Activated CD4-positive, alpha-beta memory T cell treated with anti-CD3 and anti-CD28 coated beads for 36 hours (primary cell): ENCODE data around the gene ADCY3. TPM values are rescaled to one million over a fixed set of nuclear protein-coding genes. Genes with fewer than 3 reads are reported as not detected.

Experiments
- CTCF ChIA-PET: fragments of 350-600 bp; sonication (Branson Sonifier 250); formaldehyde crosslinking; loops from one replicate; lab custom pipeline; 2021; ENCODE audit warnings: antibody characterized with exemption, inconsistent platforms; lab: Charles Lee
- POLR2A ChIA-PET: fragments of 350-600 bp; sonication (Branson Sonifier 250); formaldehyde crosslinking; loops from one replicate; lab custom pipeline; 2021; ENCODE audit warnings: antibody characterized with exemption; lab: Charles Lee
- DNase-seq: peaks from one replicate; pipeline ENCODE4 v3.0.0-alpha.2; 2020
- H3K27ac Mint-ChIP-seq: one replicate; pipeline ENCODE4 v1.8.0; 2021; ENCODE audit warnings: mixed read lengths
- H3K27me3 Mint-ChIP-seq: one replicate; pipeline ENCODE4 v1.8.0; 2021; ENCODE audit warnings: mixed read lengths
- H3K36me3 Mint-ChIP-seq: one replicate; pipeline ENCODE4 v1.8.0; 2021; ENCODE audit warnings: mixed read lengths
- H3K4me1 Mint-ChIP-seq: one replicate; pipeline ENCODE4 v1.8.0; 2021; ENCODE audit warnings: low read depth, mixed read lengths
- H3K4me3 Mint-ChIP-seq: one replicate; pipeline ENCODE4 v1.8.0; 2021; ENCODE audit warnings: mild to moderate bottlenecking, mixed read lengths
- H3K9me3 Mint-ChIP-seq: one replicate; pipeline ENCODE4 v1.8.0; 2021; ENCODE audit warnings: mixed read lengths
- intact Hi-C: fragments of 100-400 bp; cut with micrococcal nuclease; formaldehyde crosslinking; loops from one replicate; pipeline ENCODE4 v1.15.1; 2023
- total RNA-seq, 2 experiments: library from RNA; stranded (reverse); gene quantifications; one replicate each; pipeline ENCODE4 v1.2.3, GENCODE V29; 2021

Gene ADCY3
- total RNA-seq, 2 experiments from 2014 or later: 68.7 to 71.7 TPM

GRCh38 chr2:24853996-24854395 lies 66.0 kb downstream of the ADCY3 start:
- ChIA-PET CTCF (no interaction called here), POLR2A (no interaction called here)
- Mint-ChIP-seq H3K36me3 (peaks cover 16% of the 10 kb centered on the region), H3K4me1 (no peaks in the 10 kb centered on the region), H3K9me3 (no peaks in the 10 kb centered on the region), H3K4me3 (no peak overlapping the region), H3K27ac (no peak overlapping the region), H3K27me3 (no peaks in the 10 kb centered on the region)
- DNase-seq: no peak
- intact Hi-C loops: no loop called here

GRCh38 chr2:24853046-24853445 lies 67.0 kb downstream of the ADCY3 start:
- Mint-ChIP-seq H3K4me3 (no peak overlapping the region), H3K4me1 (no peaks in the 10 kb centered on the region), H3K9me3 (peaks cover 4% of the 10 kb centered on the region), H3K27me3 (no peaks in the 10 kb centered on the region), H3K36me3 (peaks cover 9% of the 10 kb centered on the region), H3K27ac (no peak overlapping the region)
- intact Hi-C loops: no loop called here
- ChIA-PET CTCF (no interaction called here), POLR2A (no interaction called here)
- no peak for DNase-seq

- no peaks in the 10 kb centered on the region for H3K4me1 Mint-ChIP-seq
- H3K27ac Mint-ChIP-seq: no peak overlapping the region
- ChIA-PET CTCF (no interaction called here), POLR2A (no interaction called here)
- intact Hi-C loops: no loop called here
- peaks cover 9% of the 10 kb centered on the region for H3K36me3 Mint-ChIP-seq
- no peak overlapping the region for H3K4me3 Mint-ChIP-seq
- H3K27me3 Mint-ChIP-seq: no peaks in the 10 kb centered on the region
- no peak for DNase-seq
- H3K9me3 Mint-ChIP-seq: peaks cover 4% of the 10 kb centered on the region
Measured at GRCh38 chr2:24852431-24853020, 67.5 kb downstream of the ADCY3 start.

GRCh38 chr2:24852026-24852425 lies 68.0 kb downstream of the ADCY3 start:
- no peaks in the 10 kb centered on the region for H3K27me3 Mint-ChIP-seq
- intact Hi-C loops: no loop called here
- CTCF ChIA-PET: no interaction called here

DNA sequence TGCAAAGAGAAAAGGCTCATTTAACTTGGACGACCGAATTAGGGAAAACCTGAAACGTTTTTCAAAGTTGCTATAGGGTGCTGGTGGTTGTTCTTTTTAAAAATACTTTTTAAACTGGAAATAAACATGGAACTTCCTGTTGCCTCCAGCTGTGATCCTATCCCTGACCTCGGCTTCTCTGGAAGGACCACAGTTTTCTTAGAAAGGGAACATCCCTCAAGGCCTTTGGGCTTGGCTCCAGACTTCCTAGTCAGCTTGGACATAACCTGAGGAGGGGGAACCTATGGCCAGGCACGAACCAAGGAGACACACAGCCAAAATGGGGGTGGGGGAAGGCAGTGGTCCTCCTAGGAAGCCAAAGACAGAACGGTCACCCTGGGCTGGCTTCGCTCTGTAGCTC lies 69.1 kb downstream of the ADCY3 start:
- Mint-ChIP-seq H3K4me3 (no peak overlapping the region), H3K27ac (no peak overlapping the region), H3K36me3 (peaks cover 9% of the 10 kb centered on the region), H3K9me3 (peaks cover 4% of the 10 kb centered on the region), H3K4me1 (no peaks in the 10 kb centered on the region), H3K27me3 (no peaks in the 10 kb centered on the region)
- intact Hi-C loops: no loop called here
- ChIA-PET POLR2A (no interaction called here), CTCF (no interaction called here)
- DNase-seq: no peak

More at GRCh38 chr2:24852026-24852425, 68.0 kb downstream of the ADCY3 start:
- DNase-seq: no peak
- Mint-ChIP-seq H3K36me3 (peaks cover 9% of the 10 kb centered on the region), H3K9me3 (peaks cover 4% of the 10 kb centered on the region), H3K4me3 (no peak overlapping the region), H3K27ac (no peak overlapping the region), H3K4me1 (no peaks in the 10 kb centered on the region)
- POLR2A ChIA-PET: no interaction called here

DNA sequence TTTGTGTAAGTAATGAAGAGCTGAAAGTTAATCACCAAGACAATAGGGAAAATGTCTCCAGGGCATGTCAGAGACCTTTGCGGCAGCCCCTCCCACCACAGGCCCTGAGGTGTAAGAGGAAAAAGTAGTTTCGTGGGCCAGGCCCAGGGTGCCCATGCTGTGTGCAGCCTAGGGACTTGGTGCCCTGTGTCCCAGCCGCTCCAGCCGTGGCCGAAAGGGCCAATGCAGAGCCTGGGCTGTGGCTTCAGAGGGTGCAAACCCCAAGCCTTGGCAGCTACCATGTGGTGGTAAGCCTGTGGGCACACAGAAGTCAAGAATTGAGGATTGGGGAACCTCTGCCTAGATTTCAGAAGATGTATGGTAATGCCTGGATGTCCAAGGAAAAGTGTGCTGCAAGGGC lies 74.3 kb downstream of the ADCY3 start:
- H3K27me3 Mint-ChIP-seq: no peaks in the 10 kb centered on the region
- POLR2A ChIA-PET: no interaction called here
- no peak for DNase-seq
- CTCF ChIA-PET: no interaction called here
- peaks cover 12% of the 10 kb centered on the region for H3K36me3 Mint-ChIP-seq
- intact Hi-C loops: no loop called here
- no peak overlapping the region for H3K27ac Mint-ChIP-seq
- no peak overlapping the region for H3K4me3 Mint-ChIP-seq
- H3K9me3 Mint-ChIP-seq: peaks cover 4% of the 10 kb centered on the region
- no peaks in the 10 kb centered on the region for H3K4me1 Mint-ChIP-seq

DNA sequence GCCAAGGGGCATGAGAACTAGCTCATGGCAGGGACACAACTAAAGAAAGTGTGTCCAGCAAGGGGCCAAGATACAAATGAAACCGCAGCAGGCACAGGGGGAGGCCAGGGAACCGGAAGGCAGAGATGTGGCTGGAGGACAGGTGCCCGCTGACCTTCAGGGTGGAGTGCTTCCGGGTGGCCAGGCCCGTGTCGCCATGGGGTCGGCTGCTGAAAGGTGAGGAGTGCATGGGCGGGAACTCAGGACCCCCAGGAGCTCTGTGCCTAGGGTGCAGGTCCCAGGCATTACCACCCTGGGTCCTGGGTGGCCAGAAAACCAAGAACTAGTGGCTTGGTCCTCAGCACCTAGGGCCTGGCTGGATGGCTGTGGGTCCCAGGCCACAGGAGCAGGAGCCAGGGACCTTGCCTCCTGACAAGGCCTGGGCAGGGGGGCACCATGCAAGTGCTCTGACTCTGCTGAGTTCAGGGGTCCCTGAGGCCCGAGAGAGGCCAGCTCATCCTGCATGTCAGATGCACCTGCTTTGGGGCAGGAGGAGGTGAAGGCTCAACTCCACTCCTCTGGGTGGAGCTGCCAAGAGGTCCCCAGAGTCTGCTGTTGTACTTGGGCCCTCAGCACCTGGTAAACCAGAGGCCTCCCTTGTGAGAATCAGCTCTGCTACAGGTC lies 75.9 kb downstream of the ADCY3 start:
- no peak for DNase-seq
- no peaks in the 10 kb centered on the region for H3K27me3 Mint-ChIP-seq
- peaks cover 4% of the 10 kb centered on the region for H3K9me3 Mint-ChIP-seq
- ChIA-PET POLR2A (no interaction called here), CTCF (interaction anchor here (1.0 kb wide), 1 partner anchor 16 kb away, joined by 3 read pairs; no protein-coding TSS in a partner anchor)
- H3K4me3 Mint-ChIP-seq: no peak overlapping the region
- no peaks in the 10 kb centered on the region for H3K4me1 Mint-ChIP-seq
- intact Hi-C loops: no loop called here
- H3K27ac Mint-ChIP-seq: no peak overlapping the region
- peaks cover 7% of the 10 kb centered on the region for H3K36me3 Mint-ChIP-seq

DNA sequence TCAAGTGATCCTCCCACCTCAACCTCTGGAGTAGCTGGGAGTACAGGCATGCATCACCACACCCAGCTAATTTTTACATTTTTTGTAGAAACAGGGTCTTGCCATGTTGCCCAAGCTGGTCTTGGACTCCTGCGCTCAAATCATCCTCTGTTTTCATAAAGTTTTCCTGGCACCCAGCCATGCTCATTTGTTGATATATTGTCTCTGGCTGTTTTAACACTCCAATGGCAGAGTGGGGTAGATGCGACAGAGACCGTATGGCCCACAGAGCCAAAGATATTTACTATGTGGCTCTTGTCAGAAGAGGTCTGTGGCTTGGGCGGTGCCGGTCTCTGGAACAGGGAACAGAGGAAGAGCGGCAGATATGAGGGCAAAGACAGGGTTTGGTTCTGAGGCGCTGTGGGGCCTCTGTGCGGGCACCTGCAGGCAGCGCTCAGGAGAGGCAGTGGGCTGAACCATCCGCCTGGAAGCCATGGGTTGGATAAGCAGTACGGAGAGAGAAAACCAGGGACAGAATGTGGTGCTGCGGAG lies 76.6 kb downstream of the ADCY3 start:
- no peak overlapping the region for H3K4me3 Mint-ChIP-seq
- H3K36me3 Mint-ChIP-seq: peaks cover 7% of the 10 kb centered on the region
- no peak for DNase-seq
- CTCF ChIA-PET: interaction anchor here (1.0 kb wide), 1 partner anchor 15 kb away, joined by 3 read pairs; no protein-coding TSS in a partner anchor
- no peak overlapping the region for H3K27ac Mint-ChIP-seq
- POLR2A ChIA-PET: no interaction called here
- H3K4me1 Mint-ChIP-seq: no peaks in the 10 kb centered on the region
- H3K9me3 Mint-ChIP-seq: peaks cover 1% of the 10 kb centered on the region
- H3K27me3 Mint-ChIP-seq: no peaks in the 10 kb centered on the region
- intact Hi-C loops: no loop called here

GRCh38 chr2:24842081-24843050 lies 77.7 kb downstream of the ADCY3 start:
- POLR2A ChIA-PET: no interaction called here
- H3K27ac Mint-ChIP-seq: no peak overlapping the region
- H3K36me3 Mint-ChIP-seq: peaks cover 10% of the 10 kb centered on the region
- CTCF ChIA-PET: no interaction called here
- DNase-seq: no peak
- no peak overlapping the region for H3K4me3 Mint-ChIP-seq
- intact Hi-C loops: no loop called here
- H3K4me1 Mint-ChIP-seq: no peaks in the 10 kb centered on the region
- no peaks in the 10 kb centered on the region for H3K9me3 Mint-ChIP-seq
- H3K27me3 Mint-ChIP-seq: no peaks in the 10 kb centered on the region

- Mint-ChIP-seq H3K27me3 (no peaks in the 10 kb centered on the region), H3K4me3 (no peak overlapping the region), H3K4me1 (no peaks in the 10 kb centered on the region), H3K36me3 (peaks cover 16% of the 10 kb centered on the region), H3K27ac (no peak overlapping the region), H3K9me3 (no peaks in the 10 kb centered on the region)
- DNase-seq: no peak
- CTCF ChIA-PET: no interaction called here
- POLR2A ChIA-PET: no interaction called here
- intact Hi-C loops: no loop called here
Measured at GRCh38 chr2:24840962-24841945, 78.8 kb downstream of the ADCY3 start.

- no peak for DNase-seq
- Mint-ChIP-seq H3K4me3 (no peak overlapping the region), H3K27me3 (no peaks in the 10 kb centered on the region), H3K27ac (no peak overlapping the region), H3K36me3 (peaks cover 22% of the 10 kb centered on the region), H3K4me1 (no peaks in the 10 kb centered on the region), H3K9me3 (no peaks in the 10 kb centered on the region)
- intact Hi-C loops: no loop called here
- CTCF ChIA-PET: no interaction called here
- POLR2A ChIA-PET: no interaction called here
Measured at GRCh38 chr2:24840164-24840869, 79.7 kb downstream of the ADCY3 start.
